CD4-positive, alpha-beta T cell (primary cell): ENCODE results near the gene TEX101. TPM values are rescaled to one million over a fixed set of nuclear protein-coding genes. Genes with fewer than 3 reads are reported as not detected.

Source experiments
- ATAC-seq: fragments of 200-7000 bp; cut with Tn5 transposase; one replicate; pipeline ENCODE4 v1.10.0; 2022; ENCODE audit warnings: mild to moderate bottlenecking; ENCODE audit not compliant: poor library complexity
- CTCF ChIA-PET: fragments of 350-600 bp; sonication (Branson Sonifier 250); formaldehyde crosslinking; loops from one replicate; lab custom pipeline; 2021; ENCODE audit warnings: antibody characterized with exemption, inconsistent platforms; lab: Charles Lee
- POLR2A ChIA-PET: fragments of 350-600 bp; sonication (Branson Sonifier 250); formaldehyde crosslinking; loops from one replicate; lab custom pipeline; 2021; ENCODE audit warnings: antibody characterized with exemption, inconsistent platforms; lab: Charles Lee
- DNase-seq, 14 experiments: peaks; one replicate each; pipeline ENCODE4 v3.0.0-alpha.2; 2013 to 2020; ENCODE audit warnings: mixed read lengths in 2 of 14
- H3K27ac ChIP-seq, 2 donors: one replicate each; pipeline versions ENCODE4 v1.5.1 to v1.7.0; 2013; ENCODE audit warnings: low read length in 2 of 2, low read depth in 1 of 2, mild to moderate bottlenecking in 1 of 2
- H3K27me3 ChIP-seq, 2 experiments: 1 replicate in 1 of 2; 2 replicates in 1 of 2; pipeline versions ENCODE4 v1.6.1 to v1.7.0; 2013; ENCODE audit warnings: low read length in 2 of 2, control low read depth in 1 of 2, mild to moderate bottlenecking in 1 of 2, moderate library complexity in 1 of 2; ENCODE audit not compliant: insufficient read depth in 2 of 2, control insufficient read depth in 1 of 2
- H3K36me3 ChIP-seq: one replicate; pipeline ENCODE4 v1.6.1; 2013; ENCODE audit warnings: low read length, control low read depth; ENCODE audit not compliant: insufficient read depth
- H3K4me1 ChIP-seq: one replicate; pipeline ENCODE4 v1.6.1; 2013; ENCODE audit warnings: low read length, control low read depth; ENCODE audit not compliant: insufficient read depth
- H3K4me3 ChIP-seq: one replicate; pipeline ENCODE4 v1.5.1; 2013; ENCODE audit warnings: mild to moderate bottlenecking, low read length, moderate library complexity
- H3K9me3 ChIP-seq, 2 experiments: 1 replicate in 1 of 2; 2 replicates in 1 of 2; pipeline versions ENCODE4 v1.6.1 to v1.7.0; 2013; ENCODE audit warnings: low read length in 2 of 2, mild to moderate bottlenecking in 2 of 2, control low read depth in 1 of 2, moderate library complexity in 1 of 2; ENCODE audit not compliant: control insufficient read depth in 1 of 2, insufficient read depth in 1 of 2
- H3K27ac Mint-ChIP-seq: one replicate; pipeline ENCODE4 v1.8.0; 2020; ENCODE audit warnings: mixed read lengths
- H3K27me3 Mint-ChIP-seq: one replicate; pipeline ENCODE4 v1.8.0; 2021; ENCODE audit warnings: mixed read lengths
- H3K36me3 Mint-ChIP-seq: one replicate; pipeline ENCODE4 v1.8.0; 2021; ENCODE audit warnings: low read depth, mixed read lengths
- H3K4me1 Mint-ChIP-seq: one replicate; pipeline ENCODE4 v1.8.0; 2021; ENCODE audit warnings: low read depth, mixed read lengths
- H3K4me3 Mint-ChIP-seq: one replicate; pipeline ENCODE4 v1.8.0; 2020; ENCODE audit warnings: mild to moderate bottlenecking, mixed read lengths
- H3K9me3 Mint-ChIP-seq: one replicate; pipeline ENCODE4 v1.8.0; 2020; ENCODE audit warnings: mixed read lengths
- CTCF ChIP-seq: fragments of 200-600 bp; IDR thresholded peaks from one replicate; pipeline ENCODE4 v1.8.0; 2022; ENCODE audit warnings: antibody characterized with exemption, mild to moderate bottlenecking
- intact Hi-C, 2 experiments: fragments of 100-400 bp; cut with DNase I in 1 of 2; cut with micrococcal nuclease in 1 of 2; formaldehyde crosslinking; loops; one replicate each; pipeline versions ENCODE4 v1.15.1 to v1.9.0; 2023 to 2025; cut with DNase I, micrococcal nuclease
- total RNA-seq, 174 experiments: library from RNA in 2 of 174; stranded (reverse) in 2 of 174; gene quantifications; one replicate each; pipeline ENCODE4 v1.2.3 and lab custom pipeline; 2021 to 2026

Gene TEX101
- total RNA-seq, 2 experiments from 2014 or later: not detected

- Mint-ChIP-seq H3K4me3 (no peak overlapping the region), H3K27me3 (peaks cover 4% of the 10 kb centered on the region), H3K27ac (no peak overlapping the region), H3K9me3 (no peaks in the 10 kb centered on the region), H3K4me1 (no peaks in the 10 kb centered on the region), H3K36me3 (no peaks in the 10 kb centered on the region)
- intact Hi-C loops: no loop called here
- CTCF ChIA-PET: no interaction called here
- no peak overlapping the region for H3K27ac ChIP-seq
- no peak overlapping the region for H3K4me3 ChIP-seq
- POLR2A ChIA-PET: no interaction called here
- no peaks in the 10 kb centered on the region for H3K4me1 ChIP-seq
- TF ChIP-seq CTCF: no peak
- ATAC-seq: no peak
- DNase-seq: peak in 1 of 14 experiments; percentile 11
- peaks cover 0 to 19% of the 10 kb centered on the region in 2 experiments for H3K9me3 ChIP-seq
- H3K36me3 ChIP-seq: no peaks in the 10 kb centered on the region
- H3K27me3 ChIP-seq: peaks cover 0 to 2% of the 10 kb centered on the region in 2 experiments
Observed at GRCh38 chr19:43408043-43408442, 6.6 kb upstream of the TEX101 start.

- Histone ChIP-seq H3K9me3 (peaks cover 0 to 25% of the 10 kb centered on the region in 2 experiments), H3K4me1 (no peaks in the 10 kb centered on the region), H3K27ac (no peak overlapping the region), H3K36me3 (no peaks in the 10 kb centered on the region), H3K4me3 (no peak overlapping the region), H3K27me3 (no peaks in the 10 kb centered on the region)
- ChIA-PET POLR2A (no interaction called here), CTCF (no interaction called here)
- no peaks in the 10 kb centered on the region for H3K4me1 Mint-ChIP-seq
- no peaks in the 10 kb centered on the region for H3K9me3 Mint-ChIP-seq
- intact Hi-C loops: no loop called here
- peaks cover 4% of the 10 kb centered on the region for H3K27me3 Mint-ChIP-seq
- no peak overlapping the region for H3K27ac Mint-ChIP-seq
- no peak for DNase-seq
- no peak overlapping the region for H3K4me3 Mint-ChIP-seq
- ATAC-seq: no peak
- TF ChIP-seq CTCF: no peak
- no peaks in the 10 kb centered on the region for H3K36me3 Mint-ChIP-seq
Observed at GRCh38 chr19:43409415-43409814, 5.3 kb upstream of the TEX101 start.

GRCh38 chr19:43412441-43412840, 2.2 kb upstream of the TEX101 start:
- Mint-ChIP-seq H3K4me1 (no peaks in the 10 kb centered on the region), H3K9me3 (no peaks in the 10 kb centered on the region), H3K27ac (no peak overlapping the region), H3K36me3 (no peaks in the 10 kb centered on the region), H3K27me3 (no peaks in the 10 kb centered on the region), H3K4me3 (no peak overlapping the region)
- DNase-seq (no peak), ATAC-seq (no peak)
- Histone ChIP-seq H3K27me3 (no peaks in the 10 kb centered on the region), H3K4me3 (no peak overlapping the region), H3K9me3 (peaks cover 0 to 19% of the 10 kb centered on the region in 2 experiments), H3K27ac (no peak overlapping the region), H3K36me3 (no peaks in the 10 kb centered on the region), H3K4me1 (no peaks in the 10 kb centered on the region)
- TF ChIP-seq CTCF: no peak
- ChIA-PET POLR2A (no interaction called here), CTCF (no interaction called here)
- intact Hi-C loops: no loop called here
